Stomach (tissue), 9 donors: Measurements from ENCODE around the gene IGDCC3. TPM values are rescaled to one million over a fixed set of nuclear protein-coding genes. Genes with fewer than 3 reads are reported as not detected.

Experiments
- DNase-seq, 2 donors: peaks; one replicate each; pipeline versions ENCODE4 v3.0.0 to v3.0.0-alpha.2; 2013 to 2019
- H3K27ac ChIP-seq, 5 donors: fragments of 200-600 bp in 4 of 5; sonication (generic) in 4 of 5; one replicate each; pipeline ENCODE4 v1.5.1; 2013 to 2019; ENCODE audit warnings: mild to moderate bottlenecking in 1 of 5, moderate library complexity in 1 of 5
- H3K27me3 ChIP-seq, 3 donors: fragments of 200-600 bp; sonication (generic); one replicate each; pipeline ENCODE4 v1.5.1; 2017 to 2019; ENCODE audit warnings: mixed run types in 1 of 3
- H3K36me3 ChIP-seq, 4 donors: fragments of 200-600 bp; sonication (generic); 1 replicate in 3 of 4; 2 replicates in 1 of 4; pipeline ENCODE4 v1.5.1; 2016 to 2019
- H3K4me1 ChIP-seq, 4 donors: fragments of 200-600 bp; sonication (generic); one replicate each; pipeline ENCODE4 v1.5.1; 2016 to 2019
- H3K4me3 ChIP-seq, 4 donors: fragments of 200-600 bp; sonication (generic) in 3 of 4; one replicate each; pipeline ENCODE4 v1.5.1; 2016 to 2019; ENCODE audit warnings: mild to moderate bottlenecking in 1 of 4
- H3K9me3 ChIP-seq, 4 donors: fragments of 200-600 bp; sonication (generic); one replicate each; pipeline ENCODE4 v1.5.1; 2016 to 2019
- EP300 ChIP-seq: sonication (generic); formaldehyde crosslinking; IDR thresholded peaks from one replicate; pipeline ENCODE4 v1.6.1; 2017; ENCODE audit warnings: antibody characterized with exemption
- POLR2A ChIP-seq, 4 donors: fragments of 450-650 bp; IDR thresholded peaks; one replicate each; pipeline ENCODE4 v1.6.1; 2016; ENCODE audit warnings: antibody characterized with exemption in 4 of 4, control low read depth in 2 of 4, mild to moderate bottlenecking in 1 of 4, moderate library complexity in 1 of 4
- POLR2AphosphoS5 ChIP-seq, 3 donors: sonication (generic); formaldehyde crosslinking; IDR thresholded peaks; one replicate each; pipeline ENCODE4 v1.6.1; 2016; ENCODE audit warnings: antibody characterized with exemption in 3 of 3
- WGBS, 5 donors: extraction: QIAGEN DNeasy Blood & Tissue Kit in 3 of 5; methylation state at CpG; one replicate each; pipeline versions ENCODE4 v1.1.5 to v1.1.7; 2013 to 2018; 5-methylcytosine and 5-hydroxymethylcytosine counted together
- intact Hi-C: fragments of 100-400 bp; cut with DNase I; formaldehyde crosslinking; loops from one replicate; pipeline ENCODE4 v1.15.1; 2023; ENCODE audit warnings: low total_unique reads
- polyA plus RNA-seq, 3 donors: library from polyadenylated mRNA; stranded (reverse); fragments of 200-250 nt; gene quantifications; one replicate each; pipeline ENCODE4 v1.2.3, GENCODE V29; 2013
- total RNA-seq, 5 donors: library from RNA; depleted of rRNA; stranded (reverse); fragments of >200 nt; gene quantifications; one replicate each; pipeline versions ENCODE4 v1.1.0 to v1.2.3, GENCODE V29; 2014 to 2016
- TF ChIP-seq, protein P1 (sequence below), 7 experiments: fragments of 450-650 bp in 4 of 7; fragments of 200-600 bp in 3 of 7; sonication (generic) in 3 of 7; IDR thresholded peaks; one replicate each; pipeline ENCODE4 v1.5.1; 2016 to 2019; ENCODE audit warnings: antibody characterized with exemption in 7 of 7, control low read depth in 2 of 7, mild to moderate bottlenecking in 1 of 7
- donor health status: healthy with polysubstance abuse.
- donor health status: Bipolar disorder and iron deficiency.
- donor health status: healthy.

IGDCC3 gene
- total and polyA plus RNA-seq, 8 donors, result 0.08 to 5.8 (median 0.89) TPM; not detected in 4

DNA sequence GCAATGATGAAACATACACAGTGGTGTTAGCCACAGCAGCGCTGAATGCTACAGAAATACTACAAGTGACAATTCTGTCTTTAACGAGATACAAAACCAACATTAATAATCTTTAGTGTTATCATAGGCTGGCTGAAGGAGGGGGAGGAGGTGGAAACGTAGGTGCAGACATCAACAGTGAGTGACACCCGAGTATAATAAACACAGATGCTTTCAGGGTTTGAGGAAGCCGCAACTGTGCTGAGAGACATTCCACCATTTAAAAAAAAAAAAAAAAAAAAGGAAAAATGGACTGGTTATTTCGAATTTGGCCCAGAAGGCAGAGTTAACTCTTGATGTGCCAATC, 4.3 kb upstream of the IGDCC3 start:
- intact Hi-C loops, result no loop called here
- H3K9me3 ChIP-seq, result no peaks in the 10 kb centered on the region
- WGBS, 5 donors, result 51 to 68% (median 57%) methylated on average over 6 of the region's 6 CpGs
- no peak for TF ChIP-seq POLR2AphosphoS5 (IDR thresholded peaks at IDR 0.05)
- TF ChIP-seq POLR2A (IDR thresholded peaks at IDR 0.05), result no peak
- H3K27ac ChIP-seq, result no peak overlapping the region
- H3K27me3 ChIP-seq, result peaks cover 0 to 48% (median 19%) of the 10 kb centered on the region in 3 donors
- H3K36me3 ChIP-seq, result no peaks in the 10 kb centered on the region
- DNase-seq, result no peak
- no peak overlapping the region for H3K4me3 ChIP-seq
- peaks cover 21 to 32% (median 32%) of the 10 kb centered on the region in 4 donors for H3K4me1 ChIP-seq

DNA sequence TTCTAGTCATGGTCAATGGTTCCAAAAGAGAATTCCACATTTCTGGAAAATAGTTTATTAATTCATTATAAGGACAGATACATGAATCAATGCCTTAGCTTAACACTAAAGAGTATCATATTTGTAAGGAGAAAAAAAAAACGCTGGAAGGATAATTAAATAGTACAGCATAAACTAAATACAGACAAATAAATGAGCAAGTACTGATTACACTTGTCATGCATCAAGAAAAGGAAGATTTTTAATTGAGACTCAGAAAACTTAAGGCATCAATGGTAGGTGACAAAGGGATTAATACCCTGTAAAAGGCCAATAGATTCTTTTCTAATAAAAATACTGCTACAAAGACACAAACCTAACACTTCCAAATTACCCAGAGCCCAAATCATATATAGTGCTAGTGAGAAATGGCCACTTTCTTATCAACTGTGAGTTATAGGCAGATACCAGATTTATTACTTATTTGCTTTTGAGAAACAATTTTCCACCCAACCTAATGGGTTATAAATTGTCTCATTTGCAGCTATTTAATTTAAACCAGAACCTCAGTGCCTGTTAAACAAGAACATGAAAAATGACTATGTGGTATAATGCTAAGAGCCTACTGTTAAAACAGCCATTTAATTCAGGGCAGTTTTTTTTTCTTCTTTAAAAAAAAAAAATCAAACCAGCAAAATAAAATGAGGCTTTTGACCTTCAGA, 3.8 kb upstream of the IGDCC3 start:
- 78 to 88% (median 82%) methylated on average over 1 of the region's 1 CpG for WGBS, 5 donors
- TF ChIP-seq POLR2AphosphoS5 (IDR thresholded peaks at IDR 0.05), result no peak
- TF ChIP-seq, protein P1, sequence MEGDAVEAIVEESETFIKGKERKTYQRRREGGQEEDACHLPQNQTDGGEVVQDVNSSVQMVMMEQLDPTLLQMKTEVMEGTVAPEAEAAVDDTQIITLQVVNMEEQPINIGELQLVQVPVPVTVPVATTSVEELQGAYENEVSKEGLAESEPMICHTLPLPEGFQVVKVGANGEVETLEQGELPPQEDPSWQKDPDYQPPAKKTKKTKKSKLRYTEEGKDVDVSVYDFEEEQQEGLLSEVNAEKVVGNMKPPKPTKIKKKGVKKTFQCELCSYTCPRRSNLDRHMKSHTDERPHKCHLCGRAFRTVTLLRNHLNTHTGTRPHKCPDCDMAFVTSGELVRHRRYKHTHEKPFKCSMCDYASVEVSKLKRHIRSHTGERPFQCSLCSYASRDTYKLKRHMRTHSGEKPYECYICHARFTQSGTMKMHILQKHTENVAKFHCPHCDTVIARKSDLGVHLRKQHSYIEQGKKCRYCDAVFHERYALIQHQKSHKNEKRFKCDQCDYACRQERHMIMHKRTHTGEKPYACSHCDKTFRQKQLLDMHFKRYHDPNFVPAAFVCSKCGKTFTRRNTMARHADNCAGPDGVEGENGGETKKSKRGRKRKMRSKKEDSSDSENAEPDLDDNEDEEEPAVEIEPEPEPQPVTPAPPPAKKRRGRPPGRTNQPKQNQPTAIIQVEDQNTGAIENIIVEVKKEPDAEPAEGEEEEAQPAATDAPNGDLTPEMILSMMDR (IDR thresholded peaks at IDR 0.05), result no peak
- intact Hi-C loops, result no loop called here
- H3K4me1 ChIP-seq, result peaks cover 23 to 38% (median 37%) of the 10 kb centered on the region in 4 donors
- H3K36me3 ChIP-seq, result no peaks in the 10 kb centered on the region
- peaks cover 0 to 53% (median 24%) of the 10 kb centered on the region in 3 donors for H3K27me3 ChIP-seq
- no peak overlapping the region for H3K4me3 ChIP-seq
- H3K27ac ChIP-seq, result no peak overlapping the region
- H3K9me3 ChIP-seq, result no peaks in the 10 kb centered on the region
- no peak for DNase-seq

DNA sequence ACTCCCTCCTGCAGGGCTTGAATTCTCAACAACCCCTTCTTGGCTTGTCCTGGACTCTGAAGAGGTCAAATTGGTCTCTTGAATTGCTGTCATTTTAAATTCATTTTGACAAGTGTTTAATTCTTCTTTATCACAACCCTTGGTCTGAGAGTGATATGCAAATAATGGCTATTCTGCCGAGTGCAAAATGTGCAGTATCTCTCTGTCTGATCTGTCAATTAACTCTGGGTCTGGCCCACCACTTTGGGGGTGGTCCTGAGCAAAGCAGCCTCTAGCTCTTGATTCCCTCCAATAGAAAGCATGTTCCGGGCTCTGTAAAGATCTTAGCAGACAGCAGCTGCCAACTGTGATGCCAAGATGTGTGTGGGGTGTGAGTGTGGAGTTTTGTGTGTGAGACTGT, 2.2 kb upstream of the IGDCC3 start:
- intact Hi-C loops, result no loop called here
- H3K36me3 ChIP-seq, result no peaks in the 10 kb centered on the region
- H3K27ac ChIP-seq, result no peak overlapping the region
- DNase-seq, result no peak
- no peak overlapping the region for H3K4me3 ChIP-seq
- WGBS, 5 donors, result 53 to 81% (median 59%) methylated on average over 2 of the region's 2 CpGs
- TF ChIP-seq POLR2A (IDR thresholded peaks at IDR 0.05) (no peak), EP300 (no peak), POLR2AphosphoS5 (IDR thresholded peaks at IDR 0.05) (no peak)
- TF ChIP-seq, protein P1 (IDR thresholded peaks at IDR 0.05), result no peak
- peaks cover 0 to 69% (median 38%) of the 10 kb centered on the region in 3 donors for H3K27me3 ChIP-seq
- no peaks in the 10 kb centered on the region for H3K9me3 ChIP-seq
- H3K4me1 ChIP-seq, result peaks cover 18 to 32% (median 29%) of the 10 kb centered on the region in 4 donors

DNA sequence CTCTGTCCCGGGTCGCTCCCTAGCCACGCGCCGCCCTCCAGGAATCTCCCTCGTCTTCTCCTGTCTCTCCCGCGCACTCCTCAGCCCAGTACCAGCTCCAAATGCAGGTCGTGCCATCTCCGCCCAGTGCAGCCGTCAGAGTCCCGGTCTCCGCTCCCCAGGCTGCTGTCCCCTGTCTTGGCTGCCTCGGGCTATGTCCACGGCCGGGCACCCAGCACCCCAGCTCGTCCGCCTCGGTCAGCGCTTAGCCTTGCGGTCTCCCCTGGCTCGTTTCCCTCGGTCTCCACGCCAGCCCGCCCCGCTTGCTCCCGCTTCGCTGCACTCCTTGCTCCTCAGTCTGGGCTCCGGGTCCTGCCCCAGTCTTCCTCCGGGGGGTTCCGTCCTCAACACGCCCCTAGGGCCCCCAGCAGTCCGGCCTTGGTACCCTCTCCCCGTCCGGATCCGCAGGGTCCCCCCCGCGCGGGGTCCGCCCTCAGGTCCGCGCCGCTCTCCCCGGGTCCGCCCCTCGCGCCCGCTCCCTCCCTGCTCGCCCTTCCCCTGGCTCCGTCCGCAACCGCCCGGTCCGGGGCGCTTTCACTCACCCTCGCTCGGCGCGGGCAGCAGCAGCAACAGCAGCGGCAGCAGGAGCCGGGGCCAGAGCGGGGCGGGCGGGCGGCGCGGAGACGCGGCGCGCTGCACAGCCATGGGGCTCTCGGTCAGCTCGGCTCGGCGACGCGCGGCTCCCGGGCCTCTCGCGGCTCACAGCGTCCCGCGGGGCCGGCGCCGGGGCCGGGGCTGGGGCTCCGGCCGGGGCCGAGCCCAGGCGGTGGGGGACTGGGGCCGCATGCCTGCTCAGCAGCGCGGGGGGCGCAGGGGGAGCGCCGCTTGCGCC, 462 bp downstream of the IGDCC3 start:
- H3K4me3 ChIP-seq, result peak overlapping the region; percentile 48 to 78 (median 54)
- no peaks in the 10 kb centered on the region for H3K36me3 ChIP-seq
- 0 to 2% (median 1%) methylated on average over 33 to 99 of the region's 99 CpGs for WGBS, 5 donors
- peaks cover 12 to 25% (median 22%) of the 10 kb centered on the region in 4 donors for H3K4me1 ChIP-seq
- peaks cover 0 to 95% (median 39%) of the 10 kb centered on the region in 3 donors for H3K27me3 ChIP-seq
- DNase-seq, result peak in 1 of 2 donors; percentile 74
- intact Hi-C loops, result no loop called here
- no peaks in the 10 kb centered on the region for H3K9me3 ChIP-seq
- H3K27ac ChIP-seq, result no peak overlapping the region
- TF ChIP-seq POLR2A (IDR thresholded peaks at IDR 0.05) (no peak), EP300 (no peak), POLR2AphosphoS5 (IDR thresholded peaks at IDR 0.05) (no peak)
- TF ChIP-seq, protein P1 (IDR thresholded peaks at IDR 0.05), result no peak
